DND-41 (cell line): ENCODE data around the gene YRDC.

Source experiments
- EZH2 ChIP-seq: IDR thresholded peaks from 3 replicates; pipeline ENCODE4 v1.6.1; 2012; ENCODE audit warnings: borderline replicate concordance, low read depth, mild to moderate bottlenecking, moderate library complexity, low read length, inconsistent platforms; ENCODE audit not compliant: severe bottlenecking
- TF ChIP-seq, protein P1 (sequence below): IDR thresholded peaks from 2 replicates; pipeline ENCODE4 v1.5.1; 2012; ENCODE audit warnings: borderline replicate concordance, low read length, moderate library complexity, mild to moderate bottlenecking; ENCODE audit not compliant: poor library complexity, severe bottlenecking; ENCODE audit errors: extremely low read depth

DNA sequence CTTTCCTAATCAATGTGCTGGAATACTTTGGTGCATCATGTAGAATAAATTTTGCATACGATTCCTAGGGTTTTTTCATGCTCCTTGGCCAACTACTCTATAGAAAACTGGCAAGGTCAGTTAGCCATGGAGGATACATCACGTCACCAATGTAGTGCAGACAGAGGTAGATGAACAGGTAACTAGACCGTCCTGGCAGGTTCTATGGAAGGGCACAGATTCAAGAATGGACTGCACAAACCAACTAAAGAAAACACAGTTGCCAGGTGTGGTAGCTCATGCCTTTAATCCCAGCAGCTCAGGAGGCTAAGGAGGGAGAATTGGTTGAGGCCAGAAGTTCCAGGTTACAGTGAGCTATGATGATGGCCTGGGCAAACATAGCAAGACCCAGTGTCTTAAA lies 41.5 kb upstream of the YRDC start:
- TF ChIP-seq, protein P1, sequence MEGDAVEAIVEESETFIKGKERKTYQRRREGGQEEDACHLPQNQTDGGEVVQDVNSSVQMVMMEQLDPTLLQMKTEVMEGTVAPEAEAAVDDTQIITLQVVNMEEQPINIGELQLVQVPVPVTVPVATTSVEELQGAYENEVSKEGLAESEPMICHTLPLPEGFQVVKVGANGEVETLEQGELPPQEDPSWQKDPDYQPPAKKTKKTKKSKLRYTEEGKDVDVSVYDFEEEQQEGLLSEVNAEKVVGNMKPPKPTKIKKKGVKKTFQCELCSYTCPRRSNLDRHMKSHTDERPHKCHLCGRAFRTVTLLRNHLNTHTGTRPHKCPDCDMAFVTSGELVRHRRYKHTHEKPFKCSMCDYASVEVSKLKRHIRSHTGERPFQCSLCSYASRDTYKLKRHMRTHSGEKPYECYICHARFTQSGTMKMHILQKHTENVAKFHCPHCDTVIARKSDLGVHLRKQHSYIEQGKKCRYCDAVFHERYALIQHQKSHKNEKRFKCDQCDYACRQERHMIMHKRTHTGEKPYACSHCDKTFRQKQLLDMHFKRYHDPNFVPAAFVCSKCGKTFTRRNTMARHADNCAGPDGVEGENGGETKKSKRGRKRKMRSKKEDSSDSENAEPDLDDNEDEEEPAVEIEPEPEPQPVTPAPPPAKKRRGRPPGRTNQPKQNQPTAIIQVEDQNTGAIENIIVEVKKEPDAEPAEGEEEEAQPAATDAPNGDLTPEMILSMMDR: no peak
- no peak for TF ChIP-seq EZH2
